GM18870 (cell line): ENCODE results near the gene ARHGAP15.

Experiments
- ATAC-seq: cut with Tn5 transposase; IDR thresholded peaks from one replicate; pipeline ENCODE4 v1.9.1; 2021; ENCODE audit warnings: moderate library complexity; ENCODE audit not compliant: unreplicated experiment

ARHGAP15 gene

GRCh38 chr2:143333168-143333791 lies 204.1 kb downstream of the ARHGAP15 start:
- ATAC-seq = no peak

GRCh38 chr2:143333847-143334246 lies 204.6 kb downstream of the ARHGAP15 start:
- no peak for ATAC-seq

GRCh38 chr2:143334837-143335236 lies 205.6 kb downstream of the ARHGAP15 start:
- no peak for ATAC-seq

GRCh38 chr2:143336719-143337210 lies 207.5 kb downstream of the ARHGAP15 start:
- ATAC-seq = no peak

GRCh38 chr2:143341478-143341877 lies 212.3 kb downstream of the ARHGAP15 start:
- ATAC-seq = no peak

GRCh38 chr2:143344780-143345179 lies 215.6 kb downstream of the ARHGAP15 start:
- no peak for ATAC-seq

GRCh38 chr2:143345887-143346787 lies 216.9 kb downstream of the ARHGAP15 start:
- ATAC-seq = no peak

- ATAC-seq = no peak
Observed at GRCh38 chr2:143347271-143347695, 218.1 kb downstream of the ARHGAP15 start.

- no peak for ATAC-seq
Observed at GRCh38 chr2:143347901-143348414, 218.7 kb downstream of the ARHGAP15 start.

- ATAC-seq = no peak
Observed at GRCh38 chr2:143354050-143354750, 225.0 kb downstream of the ARHGAP15 start.

GRCh38 chr2:143355870-143356269 lies 226.7 kb downstream of the ARHGAP15 start:
- no peak for ATAC-seq

- no peak for ATAC-seq
Observed at GRCh38 chr2:143356336-143356735, 227.1 kb downstream of the ARHGAP15 start.

GRCh38 chr2:143356736-143357446 lies 227.7 kb downstream of the ARHGAP15 start:
- no peak for ATAC-seq

GRCh38 chr2:143357966-143358365 lies 228.7 kb downstream of the ARHGAP15 start:
- ATAC-seq = no peak

GRCh38 chr2:143361346-143361745 lies 232.1 kb downstream of the ARHGAP15 start:
- ATAC-seq = no peak

GRCh38 chr2:143371616-143372015 lies 242.4 kb downstream of the ARHGAP15 start:
- no peak for ATAC-seq

GRCh38 chr2:143375384-143375880 lies 246.2 kb downstream of the ARHGAP15 start:
- no peak for ATAC-seq

- ATAC-seq = no peak
Observed at GRCh38 chr2:143378996-143379395, 249.8 kb downstream of the ARHGAP15 start.

GRCh38 chr2:143379955-143380354 lies 250.7 kb downstream of the ARHGAP15 start:
- no peak for ATAC-seq

- ATAC-seq = no peak
Observed at GRCh38 chr2:143382573-143382972, 253.4 kb downstream of the ARHGAP15 start.
